Lung (tissue), 12 donors: ENCODE measurements around the gene IRF8. TPM values are rescaled to one million over a fixed set of nuclear protein-coding genes. Genes with fewer than 3 reads are reported as not detected.

Source experiments
- ATAC-seq: fragments of 200-7000 bp; cut with Tn5 transposase; one replicate; pipeline ENCODE4 v1.9.1; 2020; ENCODE audit warnings: moderate number of reproducible peaks; ENCODE audit not compliant: insufficient read depth, low FRiP score
- DNase-seq, 3 donors: peaks; one replicate each; pipeline ENCODE4 v3.0.0-alpha.2; 2013 to 2017
- H3K27ac ChIP-seq, 2 donors: one replicate each; pipeline ENCODE4 v1.5.1; 2013; ENCODE audit warnings: mild to moderate bottlenecking in 2 of 2, moderate library complexity in 2 of 2, control low read depth in 1 of 2, inconsistent platforms in 1 of 2, low read depth in 1 of 2, low read length in 1 of 2
- H3K27me3 ChIP-seq, 3 donors: one replicate each; pipeline ENCODE4 v1.5.1; 2013; ENCODE audit warnings: low read length in 2 of 3; ENCODE audit not compliant: control insufficient read depth in 3 of 3, insufficient read depth in 3 of 3
- H3K36me3 ChIP-seq, 4 donors: one replicate each; pipeline ENCODE4 v1.5.1; 2013; ENCODE audit warnings: low read length in 4 of 4, mild to moderate bottlenecking in 1 of 4, moderate library complexity in 1 of 4; ENCODE audit not compliant: control insufficient read depth in 4 of 4, insufficient read depth in 4 of 4
- H3K4me1 ChIP-seq, 5 donors: one replicate each; pipeline ENCODE4 v1.5.1; 2013; ENCODE audit warnings: low read length in 5 of 5, mild to moderate bottlenecking in 2 of 5, moderate library complexity in 1 of 5; ENCODE audit not compliant: control insufficient read depth in 5 of 5, insufficient read depth in 5 of 5
- H3K4me3 ChIP-seq: one replicate; pipeline ENCODE4 v1.5.1; 2013; ENCODE audit warnings: mild to moderate bottlenecking, control low read depth, moderate library complexity
- H3K9ac ChIP-seq, 2 donors: one replicate each; pipeline ENCODE4 v1.5.1; 2013; ENCODE audit warnings: low read length in 2 of 2, control low read depth in 1 of 2; ENCODE audit not compliant: insufficient read depth in 1 of 2
- H3K9me3 ChIP-seq, 4 donors: one replicate each; pipeline ENCODE4 v1.5.1; 2013; ENCODE audit warnings: low read length in 3 of 4, mild to moderate bottlenecking in 1 of 4, moderate library complexity in 1 of 4; ENCODE audit not compliant: control insufficient read depth in 4 of 4, insufficient read depth in 3 of 4
- CTCF ChIP-seq: IDR thresholded peaks from 2 replicates; pipeline ENCODE4 v1.5.1; 2012; ENCODE audit warnings: mild to moderate bottlenecking; ENCODE audit errors: control extremely low read depth, extremely low read depth
- WGBS, 2 donors: extraction: QIAGEN DNeasy Blood & Tissue Kit; methylation state at CpG; one replicate each; pipeline ENCODE4 v1.1.7; 2013; 5-methylcytosine and 5-hydroxymethylcytosine counted together
- polyA plus RNA-seq, 2 donors: library from polyadenylated mRNA; stranded (reverse); fragments of 200-250 nt; gene quantifications; one replicate each; pipeline ENCODE4 v1.2.1, GENCODE V29; 2013
- total RNA-seq, 2 donors: library from RNA; depleted of rRNA in 1 of 2; stranded (reverse); fragments of >200 nt in 1 of 2; gene quantifications; one replicate each; pipeline ENCODE4 v1.2.1, GENCODE V29; 2014 to 2021
- donor health status: control.
- donor health status: control.
- donor health status: Bipolar disorder and iron deficiency.
- donor health status: healthy.
- donor health status: DM: yes; HTN: yes; CAD: no.

The IRF8 gene
- total and polyA plus RNA-seq, 4 donors, result 7.3 to 48.3 (median 37.0) TPM

- Histone ChIP-seq H3K4me3 (no peak overlapping the region), H3K4me1 (peaks cover 0 to 58% (median 16%) of the 10 kb centered on the region in 5 donors), H3K27me3 (no peaks in the 10 kb centered on the region), H3K27ac (no peak overlapping the region), H3K9me3 (peaks cover 0 to 2% (median 0%) of the 10 kb centered on the region in 4 donors), H3K36me3 (peaks cover 0 to 13% (median 2%) of the 10 kb centered on the region in 4 donors), H3K9ac (no peak overlapping the region)
- ATAC-seq (no peak), DNase-seq (no peak)
- no peak for TF ChIP-seq CTCF
- WGBS, 2 donors, result 94 to 96% methylated on average over 17 of the region's 17 CpGs
Measured at GRCh38 chr16:85914423-85914794, 15.4 kb downstream of the IRF8 start.

- H3K4me3 ChIP-seq, result no peak overlapping the region
- no peak for TF ChIP-seq CTCF
- ATAC-seq (no peak), DNase-seq (no peak)
- peaks cover 0 to 56% (median 16%) of the 10 kb centered on the region in 5 donors for H3K4me1 ChIP-seq
- no peak overlapping the region for H3K9ac ChIP-seq
- no peaks in the 10 kb centered on the region for H3K27me3 ChIP-seq
- peaks cover 0 to 2% (median 0%) of the 10 kb centered on the region in 4 donors for H3K9me3 ChIP-seq
- peaks cover 0 to 9% (median 2%) of the 10 kb centered on the region in 4 donors for H3K36me3 ChIP-seq
- no peak overlapping the region for H3K27ac ChIP-seq
- WGBS, 2 donors, result 77 to 85% methylated on average over 20 of the region's 20 CpGs
Measured at GRCh38 chr16:85915125-85915845, 16.3 kb downstream of the IRF8 start.

- peaks cover 0 to 47% (median 14%) of the 10 kb centered on the region in 5 donors for H3K4me1 ChIP-seq
- peak; percentile 68 for ATAC-seq
- H3K36me3 ChIP-seq, result peaks cover 0 to 15% (median 2%) of the 10 kb centered on the region in 4 donors
Measured at GRCh38 chr16:85916141-85916890, 17.4 kb downstream of the IRF8 start.

More at GRCh38 chr16:85916141-85916890, 17.4 kb downstream of the IRF8 start:
- WGBS, 2 donors, result 50 to 60% methylated on average over 20 of the region's 20 CpGs
- Histone ChIP-seq H3K27me3 (no peaks in the 10 kb centered on the region), H3K27ac (peak overlapping the region in 1 of 2 donors; percentile 81), H3K4me3 (no peak overlapping the region), H3K9ac (no peak overlapping the region), H3K9me3 (peaks cover 0 to 2% (median 0%) of the 10 kb centered on the region in 4 donors)
- TF ChIP-seq CTCF, result no peak
- DNase-seq, result peak; percentile 81 to 90 (median 82)
